ENCODE results near the gene ATRIP.

The ATRIP gene

DNA sequence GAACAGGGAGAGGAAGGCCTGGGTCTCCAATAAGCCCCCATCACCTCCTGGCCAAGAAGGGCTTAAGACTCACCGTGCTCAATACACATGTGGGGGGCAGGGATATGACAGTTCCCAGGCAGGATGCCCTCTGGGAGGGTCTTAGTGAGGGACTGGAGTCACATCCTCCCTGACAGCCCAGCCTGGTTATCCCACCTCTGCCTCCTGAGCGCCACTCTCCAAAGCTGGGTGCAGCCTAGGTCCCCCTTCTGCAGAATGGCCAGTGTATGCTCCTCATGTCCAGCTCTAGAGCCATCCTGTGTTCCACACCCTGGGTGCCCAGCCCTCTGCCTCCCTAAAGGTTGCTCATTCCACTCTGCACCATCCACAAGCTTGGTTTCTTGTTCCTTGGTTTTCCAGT is 58.6 kb downstream of the ATRIP start:
- no peak for DNase-seq

DNA sequence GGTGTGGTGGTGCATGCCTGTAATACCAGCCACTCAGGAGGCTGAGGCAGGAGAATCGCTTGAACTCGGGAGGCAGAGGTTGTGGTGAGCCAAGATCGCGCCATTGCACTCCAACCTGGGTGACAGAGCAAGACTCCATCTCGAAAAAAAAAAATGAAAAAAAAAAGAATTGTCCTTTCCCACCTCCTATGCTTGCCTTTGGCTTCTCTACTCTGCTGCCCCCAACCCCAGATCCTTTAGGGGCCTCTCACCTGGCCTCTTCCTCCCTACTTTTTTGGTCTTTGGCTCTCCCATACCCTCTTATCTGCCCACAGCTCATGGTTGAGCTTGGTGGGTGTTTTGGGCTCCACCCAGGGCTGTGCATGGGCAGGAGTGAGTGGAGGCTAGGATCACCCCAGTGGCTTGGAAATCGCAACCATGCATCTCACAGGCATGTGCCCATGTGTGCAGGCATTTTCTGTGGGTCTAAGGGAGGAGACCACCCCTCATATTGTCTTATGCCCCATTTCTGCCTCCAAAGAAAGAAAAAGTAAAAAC is 59.5 kb downstream of the ATRIP start:
- no peak for DNase-seq

DNA sequence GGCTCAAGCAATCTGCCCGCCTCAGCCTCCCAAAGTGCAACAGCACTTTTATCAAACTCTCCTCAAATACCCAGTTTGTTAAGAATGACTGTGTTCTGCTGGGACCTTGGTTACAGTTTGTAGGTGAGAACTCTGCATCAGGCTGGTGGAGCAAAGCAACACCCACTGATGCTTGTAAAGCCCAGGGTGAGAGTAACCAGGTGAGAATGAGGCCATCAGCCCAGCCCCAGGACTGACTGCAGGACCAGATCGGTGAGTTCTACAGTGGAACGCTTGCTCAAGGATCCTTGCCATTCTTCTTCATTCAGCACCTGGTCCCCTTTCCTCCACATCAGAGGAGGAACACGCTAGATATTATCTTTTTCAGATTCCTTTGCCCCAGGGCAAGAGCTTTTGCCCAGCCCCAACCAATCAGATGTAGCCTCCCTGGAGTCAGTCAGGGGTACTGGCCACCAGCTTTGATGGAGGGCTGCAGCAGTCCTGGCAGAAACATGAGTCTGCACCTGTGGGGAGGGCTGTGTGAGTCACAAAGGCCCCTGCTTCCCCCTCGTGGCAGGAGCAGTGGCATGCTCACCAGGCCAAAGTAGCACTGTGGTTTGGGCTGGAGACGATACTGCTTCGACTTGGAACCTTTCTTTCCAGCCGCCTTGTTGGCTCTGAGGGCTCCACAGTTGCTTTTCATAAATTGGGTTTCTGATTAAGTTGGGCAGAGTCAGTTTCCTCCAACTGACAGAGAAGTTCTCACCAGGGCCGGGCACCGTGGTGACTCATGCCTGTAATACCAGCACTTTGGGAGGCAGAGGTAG is 60.9 kb downstream of the ATRIP start:
- DNase-seq = no peak

DNA sequence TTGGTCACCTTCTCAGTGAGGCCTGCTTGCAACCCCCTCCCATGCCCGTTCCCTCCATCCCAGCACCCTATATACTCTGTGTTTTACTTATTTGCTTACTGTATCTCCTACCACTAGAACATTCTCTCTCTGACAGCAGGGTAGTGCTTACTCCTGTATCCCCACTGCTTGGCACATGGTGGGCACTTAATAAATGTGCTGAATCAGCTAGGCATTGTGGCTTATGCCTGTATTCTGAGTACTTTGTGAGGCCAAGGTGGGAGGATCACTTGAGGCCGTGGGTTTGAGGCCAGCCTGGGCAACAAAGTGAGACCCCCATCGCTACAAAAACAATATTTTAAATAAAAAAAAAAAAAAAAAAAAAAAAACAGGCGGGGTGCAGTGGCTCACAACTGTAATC is 65.0 kb downstream of the ATRIP start:
- no peak for DNase-seq

DNA sequence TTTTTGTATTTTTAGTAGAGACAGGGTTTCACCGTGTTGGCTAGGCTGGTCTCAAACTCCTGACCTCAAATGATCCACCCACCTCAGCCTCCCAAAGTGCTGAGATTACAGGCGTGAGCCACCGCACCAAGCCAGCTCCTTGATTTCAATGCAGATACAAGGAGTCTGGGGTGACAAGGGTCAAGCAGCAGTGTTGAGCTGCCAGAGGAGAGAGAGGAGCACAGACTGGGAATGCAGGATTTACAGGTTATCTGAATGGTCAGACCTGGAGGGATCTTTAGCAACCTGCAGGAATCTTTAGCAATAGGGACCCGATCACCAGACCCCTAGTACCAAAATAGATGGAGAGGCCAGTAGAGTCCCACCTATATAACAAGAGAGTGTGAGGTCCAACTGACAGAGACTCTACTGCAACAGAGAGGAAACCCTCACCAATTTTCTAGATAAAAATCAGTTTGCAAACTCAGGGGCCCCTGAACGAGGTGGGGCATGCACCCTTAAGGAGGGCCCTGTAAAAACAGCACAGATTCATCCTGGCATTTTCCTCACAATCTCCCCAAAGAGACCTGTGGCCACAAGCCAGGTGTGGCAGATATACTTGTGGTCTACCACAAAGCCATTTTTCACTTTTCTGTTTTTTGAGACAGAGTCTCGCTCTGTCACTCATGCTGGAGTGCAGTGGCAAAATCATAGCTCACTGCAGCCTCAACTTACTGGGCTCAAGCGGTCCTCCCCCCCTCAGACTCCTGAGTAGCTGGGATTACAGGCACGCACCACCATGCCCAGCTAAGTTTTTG is 68.1 kb downstream of the ATRIP start:
- no peak for DNase-seq
